Chondrocyte (in vitro differentiated cells): ENCODE measurements around the gene PRKAR1B. TPM values are rescaled to one million over a fixed set of nuclear protein-coding genes. Genes with fewer than 3 reads are reported as not detected.
A peak's percentile ranks its signal among the peaks of the same experiment; 100 is the strongest.

Experiments
- DNase-seq: peaks from one replicate; pipeline ENCODE4 v3.0.0; 2021; ENCODE audit warnings: mixed read lengths, low spot score
- H3K27ac Mint-ChIP-seq: one replicate; pipeline ENCODE4 v1.8.0; 2021; ENCODE audit warnings: mild to moderate bottlenecking, moderate library complexity, mixed read lengths; ENCODE audit not compliant: unreplicated experiment
- H3K27me3 Mint-ChIP-seq: 2 replicates; pipeline ENCODE4 v1.8.0; 2021; ENCODE audit warnings: low read depth, mixed read lengths
- H3K36me3 Mint-ChIP-seq: 2 replicates; pipeline ENCODE4 v1.8.0; 2021; ENCODE audit warnings: low read depth, mixed read lengths
- H3K4me1 Mint-ChIP-seq: 2 replicates; pipeline ENCODE4 v1.8.0; 2021; ENCODE audit warnings: low read depth, mild to moderate bottlenecking, mixed read lengths
- H3K4me3 Mint-ChIP-seq: one replicate; pipeline ENCODE4 v1.8.0; 2021; ENCODE audit warnings: mild to moderate bottlenecking, moderate library complexity, mixed read lengths; ENCODE audit not compliant: unreplicated experiment
- H3K9me3 Mint-ChIP-seq: 2 replicates; pipeline ENCODE4 v1.8.0; 2021; ENCODE audit warnings: low read depth, mixed read lengths
- total RNA-seq: library from RNA; stranded (reverse); gene quantifications from 3 replicates; pipeline ENCODE4 v1.2.1, GENCODE V29; 2021
- TF ChIP-seq, protein P1 (sequence below): fragments of 200-600 bp; sonication (generic); IDR thresholded peaks from 2 replicates; pipeline ENCODE4 v1.5.0; 2021; ENCODE audit warnings: antibody characterized with exemption, mild to moderate bottlenecking, moderate library complexity

The PRKAR1B gene
- total RNA-seq, 1 donor from 2014 or later = 7.7 TPM

GRCh38 chr7:544338-545221 lies 182.5 kb downstream of the PRKAR1B start:
- Mint-ChIP-seq H3K27ac (no peak overlapping the region), H3K4me3 (no peak overlapping the region), H3K9me3 (peaks cover 5% of the 10 kb centered on the region), H3K4me1 (peaks cover 30% of the 10 kb centered on the region), H3K27me3 (no peaks in the 10 kb centered on the region), H3K36me3 (no peaks in the 10 kb centered on the region)
- DNase-seq = peak; percentile 68
- TF ChIP-seq, protein P1, sequence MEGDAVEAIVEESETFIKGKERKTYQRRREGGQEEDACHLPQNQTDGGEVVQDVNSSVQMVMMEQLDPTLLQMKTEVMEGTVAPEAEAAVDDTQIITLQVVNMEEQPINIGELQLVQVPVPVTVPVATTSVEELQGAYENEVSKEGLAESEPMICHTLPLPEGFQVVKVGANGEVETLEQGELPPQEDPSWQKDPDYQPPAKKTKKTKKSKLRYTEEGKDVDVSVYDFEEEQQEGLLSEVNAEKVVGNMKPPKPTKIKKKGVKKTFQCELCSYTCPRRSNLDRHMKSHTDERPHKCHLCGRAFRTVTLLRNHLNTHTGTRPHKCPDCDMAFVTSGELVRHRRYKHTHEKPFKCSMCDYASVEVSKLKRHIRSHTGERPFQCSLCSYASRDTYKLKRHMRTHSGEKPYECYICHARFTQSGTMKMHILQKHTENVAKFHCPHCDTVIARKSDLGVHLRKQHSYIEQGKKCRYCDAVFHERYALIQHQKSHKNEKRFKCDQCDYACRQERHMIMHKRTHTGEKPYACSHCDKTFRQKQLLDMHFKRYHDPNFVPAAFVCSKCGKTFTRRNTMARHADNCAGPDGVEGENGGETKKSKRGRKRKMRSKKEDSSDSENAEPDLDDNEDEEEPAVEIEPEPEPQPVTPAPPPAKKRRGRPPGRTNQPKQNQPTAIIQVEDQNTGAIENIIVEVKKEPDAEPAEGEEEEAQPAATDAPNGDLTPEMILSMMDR = no peak

DNA sequence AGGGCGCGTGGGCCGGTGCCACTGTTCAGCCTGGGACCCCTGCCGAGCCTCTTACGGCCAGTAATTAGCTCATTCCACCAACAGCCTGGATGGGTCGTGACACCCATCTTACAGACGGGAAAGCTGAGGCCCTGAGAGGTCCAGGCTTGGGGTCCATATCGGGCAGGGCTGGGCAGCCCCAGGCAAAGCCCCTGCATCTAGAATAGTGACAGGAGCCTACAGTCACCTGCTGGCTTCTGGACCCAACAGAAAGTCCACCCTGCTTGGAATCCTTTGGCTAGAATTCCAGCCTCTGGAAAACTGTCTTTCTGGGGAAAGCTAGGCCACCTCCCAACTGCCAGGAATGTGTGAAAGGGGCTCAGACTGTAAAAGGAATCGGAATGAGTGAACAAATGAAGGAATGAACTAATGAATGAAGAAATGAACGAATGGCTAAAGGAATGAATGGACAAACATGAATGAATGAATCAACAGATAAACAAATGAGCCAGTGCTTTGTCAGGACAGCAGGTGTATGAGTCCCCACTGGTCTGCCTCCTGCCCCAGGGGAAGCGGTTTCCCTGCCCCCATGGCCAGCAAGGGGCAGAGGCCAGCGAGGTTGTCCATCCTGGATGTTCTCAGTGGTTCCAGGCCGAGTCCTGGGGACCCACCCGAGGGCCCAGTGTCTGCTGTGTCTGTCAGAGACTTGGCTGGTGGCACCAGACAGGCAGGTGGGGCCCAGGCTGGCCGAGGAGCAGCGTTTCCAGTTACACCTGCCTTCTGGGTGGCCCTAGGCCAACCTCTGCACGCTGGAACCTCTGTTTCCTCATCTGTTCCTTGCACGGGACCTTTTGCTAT lies 183.4 kb downstream of the PRKAR1B start:
- DNase-seq = peak; percentile 72
- TF ChIP-seq, protein P1 = no peak
- Mint-ChIP-seq H3K9me3 (peaks cover 5% of the 10 kb centered on the region), H3K27me3 (no peaks in the 10 kb centered on the region), H3K36me3 (no peaks in the 10 kb centered on the region), H3K4me1 (peaks cover 37% of the 10 kb centered on the region), H3K4me3 (no peak overlapping the region), H3K27ac (peak overlapping the region; percentile 12)

- Mint-ChIP-seq H3K9me3 (peaks cover 5% of the 10 kb centered on the region), H3K27ac (peak overlapping the region; percentile 96), H3K36me3 (no peaks in the 10 kb centered on the region), H3K4me1 (peaks cover 43% of the 10 kb centered on the region), H3K27me3 (no peaks in the 10 kb centered on the region), H3K4me3 (no peak overlapping the region)
- peak; percentile 88 for DNase-seq
- TF ChIP-seq, protein P1 = no peak
These were observed 184.2 kb downstream of the PRKAR1B start for GRCh38 chr7:542713-543500.

- H3K9me3 Mint-ChIP-seq = peaks cover 5% of the 10 kb centered on the region
- peak overlapping the region; percentile 96 for H3K27ac Mint-ChIP-seq
- no peaks in the 10 kb centered on the region for H3K36me3 Mint-ChIP-seq
- peaks cover 43% of the 10 kb centered on the region for H3K4me1 Mint-ChIP-seq
- H3K27me3 Mint-ChIP-seq = no peaks in the 10 kb centered on the region
- DNase-seq = no peak
- H3K4me3 Mint-ChIP-seq = no peak overlapping the region
- TF ChIP-seq, protein P1 = no peak
These were observed 184.9 kb downstream of the PRKAR1B start for GRCh38 chr7:542131-542712.
